22Rv1 (cell line): ENCODE data around the gene COL2A1.

Experiments
- ZFX ChIP-seq: fragments of 450-650 bp; IDR thresholded peaks from 2 replicates; pipeline ENCODE4 v1.6.1; 2017; ENCODE audit warnings: antibody characterized with exemption, borderline replicate concordance
- TF ChIP-seq, protein P1 (sequence below): fragments of 450-650 bp; IDR thresholded peaks from 2 replicates; pipeline ENCODE4 v1.5.1; 2017; ENCODE audit warnings: mild to moderate bottlenecking

GRCh38 chr12:48037267-48037915 lies 33.1 kb upstream of the COL2A1 start:
- TF ChIP-seq, protein P1, sequence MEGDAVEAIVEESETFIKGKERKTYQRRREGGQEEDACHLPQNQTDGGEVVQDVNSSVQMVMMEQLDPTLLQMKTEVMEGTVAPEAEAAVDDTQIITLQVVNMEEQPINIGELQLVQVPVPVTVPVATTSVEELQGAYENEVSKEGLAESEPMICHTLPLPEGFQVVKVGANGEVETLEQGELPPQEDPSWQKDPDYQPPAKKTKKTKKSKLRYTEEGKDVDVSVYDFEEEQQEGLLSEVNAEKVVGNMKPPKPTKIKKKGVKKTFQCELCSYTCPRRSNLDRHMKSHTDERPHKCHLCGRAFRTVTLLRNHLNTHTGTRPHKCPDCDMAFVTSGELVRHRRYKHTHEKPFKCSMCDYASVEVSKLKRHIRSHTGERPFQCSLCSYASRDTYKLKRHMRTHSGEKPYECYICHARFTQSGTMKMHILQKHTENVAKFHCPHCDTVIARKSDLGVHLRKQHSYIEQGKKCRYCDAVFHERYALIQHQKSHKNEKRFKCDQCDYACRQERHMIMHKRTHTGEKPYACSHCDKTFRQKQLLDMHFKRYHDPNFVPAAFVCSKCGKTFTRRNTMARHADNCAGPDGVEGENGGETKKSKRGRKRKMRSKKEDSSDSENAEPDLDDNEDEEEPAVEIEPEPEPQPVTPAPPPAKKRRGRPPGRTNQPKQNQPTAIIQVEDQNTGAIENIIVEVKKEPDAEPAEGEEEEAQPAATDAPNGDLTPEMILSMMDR, result no peak
- no peak for TF ChIP-seq ZFX
